GM12878 (cell line): ENCODE data around the gene TSHR. TPM values are rescaled to one million over a fixed set of nuclear protein-coding genes. Genes with fewer than 3 reads are reported as not detected.
A peak's percentile ranks its signal among the peaks of the same experiment; 100 is the strongest.

Experiments
- ATAC-seq: fragments of 200-7000 bp; cut with Tn5 transposase; 3 replicates; pipeline ENCODE4 v1.9.1; 2020; ENCODE audit warnings: mild to moderate bottlenecking, moderate library complexity
- BruUV-seq: library from RNA; stranded (reverse); fragments of 400-500 nt; replicated peaks from 2 replicates; lab custom pipeline; 2021; lab: Mats Ljungman, UMichigan
- CTCF ChIA-PET: fragments of 300-600 bp; sonication (Branson Sonifier 250); formaldehyde crosslinking; extraction: SDS; loops from one replicate; lab custom pipeline; 2021; ENCODE audit warnings: inconsistent platforms; lab: Yijun Ruan, JAX
- POLR2A ChIA-PET: fragments of 350-600 bp; formaldehyde crosslinking; extraction: SDS; loops from one replicate; lab custom pipeline; 2021; ENCODE audit warnings: inconsistent platforms; lab: Charles Lee
- RAD21 ChIA-PET: fragments of 300-600 bp; sonication (Branson Sonifier 250); formaldehyde crosslinking; loops from one replicate; lab custom pipeline; 2023; ENCODE audit warnings: antibody characterized with exemption; ENCODE audit not compliant: unreplicated experiment; lab: Charles Lee
- SMC1A ChIA-PET: fragments of 300-600 bp; sonication (Branson Sonifier 250); formaldehyde crosslinking; loops from one replicate; lab custom pipeline; 2023; ENCODE audit not compliant: unreplicated experiment, uncharacterized antibody; lab: Charles Lee
- DNase-seq: peaks from one replicate; pipeline ENCODE4 v3.0.0-alpha.2; 2011; ENCODE audit warnings: low read depth, low spot score
- FAIRE-seq: peaks from 3 replicates; lab custom pipeline; 2011; peaks lifted over from hg19 to GRCh38; lab: Jason Lieb, UNC
- H2AFZ ChIP-seq: 2 replicates; pipeline ENCODE4 v1.6.0; 2011; ENCODE audit warnings: low read depth, low read length, control low read depth; ENCODE audit not compliant: control insufficient read depth
- H3K27ac ChIP-seq: 2 replicates; pipeline ENCODE4 v1.5.1; 2011; ENCODE audit warnings: control low read depth; ENCODE audit not compliant: control insufficient read depth, insufficient read depth
- H3K27me3 ChIP-seq, 2 experiments: replicated peaks in 1 of 2; 2 replicates each; pipeline versions ENCODE4 v1.6.0 to v1.6.1; 2011; ENCODE audit warnings: low read length in 1 of 2; ENCODE audit not compliant: control insufficient read depth in 2 of 2, insufficient read depth in 2 of 2
- H3K36me3 ChIP-seq, 2 experiments: 2 replicates each; pipeline ENCODE4 v1.5.1; 2011; ENCODE audit warnings: low read length in 1 of 2; ENCODE audit not compliant: control insufficient read depth in 2 of 2, insufficient read depth in 2 of 2
- H3K4me1 ChIP-seq: 2 replicates; pipeline ENCODE4 v1.6.1; 2011; ENCODE audit warnings: mild to moderate bottlenecking, low read length, moderate library complexity, mixed read lengths; ENCODE audit not compliant: control insufficient read depth, insufficient read depth
- H3K4me2 ChIP-seq: 2 replicates; pipeline ENCODE4 v1.6.0; 2011; ENCODE audit warnings: control low read depth; ENCODE audit not compliant: control insufficient read depth, insufficient read depth
- H3K4me3 ChIP-seq: fragments of 200-600 bp; sonication (generic); 2 replicates; pipeline ENCODE4 v1.5.1; 2016
- H3K79me2 ChIP-seq: 2 replicates; pipeline ENCODE4 v1.6.0; 2011; ENCODE audit warnings: low read length; ENCODE audit not compliant: control insufficient read depth, insufficient read depth
- H3K9ac ChIP-seq: 2 replicates; pipeline ENCODE4 v1.8.0; 2011; ENCODE audit warnings: low read length, control low read depth, mixed read lengths; ENCODE audit not compliant: control insufficient read depth, insufficient read depth
- H3K9me3 ChIP-seq: replicated peaks from 3 replicates; pipeline ENCODE4 v1.5.1; 2011; ENCODE audit warnings: mild to moderate bottlenecking, low read length; ENCODE audit not compliant: control insufficient read depth, insufficient read depth
- H4K20me1 ChIP-seq: 2 replicates; pipeline ENCODE4 v1.6.0; 2011; ENCODE audit not compliant: control insufficient read depth, insufficient read depth
- CTCF ChIP-seq, 3 experiments: IDR thresholded peaks in 2 of 3; conservative IDR thresholded peaks in 1 of 3; 2 replicates each; pipeline ENCODE4 v1.5.1; 2011; ENCODE audit warnings: low read depth in 3 of 3, low read length in 3 of 3, mild to moderate bottlenecking in 3 of 3, control low read depth in 2 of 3, moderate library complexity in 2 of 3, inconsistent platforms in 1 of 3, mixed read lengths in 1 of 3; ENCODE audit not compliant: control insufficient read depth in 2 of 3, insufficient read depth in 1 of 3; ENCODE audit errors: extremely low read depth in 1 of 3
- EGR1 ChIP-seq, 2 experiments: IDR thresholded peaks; 1 replicate in 1 of 2; 2 replicates in 1 of 2; pipeline ENCODE4 v1.6.1; 2011 to 2012; ENCODE audit warnings: low read depth in 2 of 2, low read length in 2 of 2, borderline replicate concordance in 1 of 2, mild to moderate bottlenecking in 1 of 2, moderate library complexity in 1 of 2
- KAT2A ChIP-seq: conservative IDR thresholded peaks from 2 replicates; pipeline ENCODE4 v1.6.1; 2011; ENCODE audit warnings: low read depth, low read length; ENCODE audit not compliant: control insufficient read depth
- MEF2A ChIP-seq: IDR thresholded peaks from 2 replicates; pipeline ENCODE4 v1.6.1; 2011; ENCODE audit warnings: low read depth, mild to moderate bottlenecking, low read length, moderate library complexity; ENCODE audit not compliant: insufficient read depth
- NR2C2 ChIP-seq: IDR thresholded peaks from 2 replicates; pipeline ENCODE4 v1.6.1; 2011; ENCODE audit warnings: borderline replicate concordance, low read depth; ENCODE audit not compliant: control insufficient read depth, insufficient read length
- PBX3 ChIP-seq: IDR thresholded peaks from 2 replicates; pipeline ENCODE4 v1.6.1; 2011; ENCODE audit warnings: mild to moderate bottlenecking, low read depth, low read length, moderate library complexity; ENCODE audit not compliant: insufficient replicate concordance
- PML ChIP-seq: IDR thresholded peaks from 2 replicates; pipeline ENCODE4 v1.6.1; 2012; ENCODE audit warnings: low read length, inconsistent platforms
- SMC3 ChIP-seq: IDR thresholded peaks from 2 replicates; pipeline ENCODE4 v1.6.1; 2011; ENCODE audit warnings: low read length, improper control_type of control experiment, borderline replicate concordance
- SPI1 ChIP-seq: IDR thresholded peaks from 2 replicates; pipeline ENCODE4 v1.6.1; 2011; ENCODE audit warnings: low read depth, mild to moderate bottlenecking, low read length, moderate library complexity, borderline replicate concordance; ENCODE audit not compliant: insufficient read depth
- TAF1 ChIP-seq: IDR thresholded peaks from 2 replicates; pipeline ENCODE4 v1.6.1; 2011; ENCODE audit warnings: mild to moderate bottlenecking, low read depth, low read length, borderline replicate concordance
- ZNF622 ChIP-seq: fragments of 450-650 bp; IDR thresholded peaks from 2 replicates; pipeline ENCODE4 v1.6.1; 2017; ENCODE audit warnings: mild to moderate bottlenecking, inconsistent platforms
- WGBS: methylation state at CpG from one replicate; pipeline ENCODE4 v1.1.6; 2016; ENCODE audit warnings: low lambda C conversion rate; ENCODE audit not compliant: insufficient replicate concordance, insufficient coverage; ENCODE audit errors: missing lambda C conversion rate; 5-methylcytosine and 5-hydroxymethylcytosine counted together
- in situ Hi-C: fragments of 300-500 bp; cut with MboI; formaldehyde crosslinking; loops from 9 replicates; pipeline ENCODE4 v1.14.3; 2018; ENCODE audit warnings: mixed read lengths
- intact Hi-C: fragments of 100-400 bp; cut with micrococcal nuclease; formaldehyde crosslinking; loops from one replicate; pipeline ENCODE4 v1.14.2; 2022; ENCODE audit not compliant: unreplicated experiment
- polyA plus RNA-seq, 11 experiments: library from polyadenylated mRNA; depleted of rRNA in 4 of 11; unstranded in 6 of 11; stranded (reverse) in 5 of 11; fragments of >200 nt; fragmentation: Nextera tagmentation in 4 of 11; fragmentation: Illumina TruSeq in 1 of 11; extraction: Ambion mirVana in 4 of 11; extraction: Trizol in 1 of 11; gene quantifications; 1 replicate in 1 of 11; 2 replicates in 10 of 11; pipeline versions ENCODE4 v1.2.1 to v1.2.3, GENCODE V29; 2011 to 2016; ENCODE audit warnings: inconsistent platforms in 2 of 11, missing spikeins in 2 of 11, low read depth in 1 of 11
- total RNA-seq, 4 experiments: library from RNA; depleted of rRNA in 3 of 4; stranded (reverse); fragments of >200 nt in 3 of 4; fragmentation: Illumina TruSeq in 1 of 4; extraction: Trizol in 1 of 4; gene quantifications; 2 replicates each; pipeline versions ENCODE4 v1.2.1 to v1.2.3, GENCODE V29; 2013 to 2021

Gene TSHR
- total and polyA plus RNA-seq, 10 of the 15 experiments (the other 5 are each of a cell fraction or from before 2014, with no cell fraction given) = 0.06 to 0.31 TPM; not detected in 8

GRCh38 chr14:81162941-81163340 lies 207.5 kb downstream of the TSHR start:
- intact Hi-C loops = no loop called here
- Histone ChIP-seq H3K4me3 (no peak overlapping the region), H3K4me1 (no peaks in the 10 kb centered on the region), H3K4me2 (no peak overlapping the region), H3K36me3 (no peaks in the 10 kb centered on the region), H3K9me3 (no peaks in the 10 kb centered on the region), H3K27me3 (no peaks in the 10 kb centered on the region), H3K9ac (no peak overlapping the region), H3K79me2 (no peaks in the 10 kb centered on the region), H4K20me1 (no peaks in the 10 kb centered on the region), H3K27ac (no peak overlapping the region), H2AFZ (no peak overlapping the region)
- ChIA-PET CTCF (interaction anchor here (0.7 to 10.8 kb wide), 16 partner anchors 8 to 312 kb away, joined by 3 to 96 read pairs (median 6); no protein-coding TSS in a partner anchor), POLR2A (no interaction called here), RAD21 (interaction anchor here (1.2 to 3.3 kb wide), 5 partner anchors 16 to 176 kb away, joined by 4 to 25 read pairs (median 5); no protein-coding TSS in a partner anchor), SMC1A (interaction anchor here (0.7 to 4.0 kb wide), 8 partner anchors 9 to 189 kb away, joined by 3 to 27 read pairs (median 4); no protein-coding TSS in a partner anchor)
- peak; percentile 32; the same call in 2 of the 3 replicates for ATAC-seq
- in situ Hi-C loops = loop anchor here (5.0 kb wide), 1 partner anchor 206 kb away; the partner anchor contains the start of gene TSHR
- no TSS peak for BruUV-seq
- DNase-seq = no peak
- no peak for FAIRE-seq
- TF ChIP-seq NR2C2 (no peak), SPI1 (peak; percentile 76)
- WGBS = 49% methylated on average over 3 of the region's 3 CpGs

- Histone ChIP-seq H3K36me3 (no peaks in the 10 kb centered on the region), H2AFZ (no peak overlapping the region; the same call in 1 of the 2 replicates), H3K27ac (no peak overlapping the region), H3K9ac (no peak overlapping the region), H3K4me3 (no peak overlapping the region), H3K79me2 (no peaks in the 10 kb centered on the region), H3K4me1 (0 out of 2 replicates have a peak, but pooled peaks cover 2% of the 10 kb centered on the region), H3K27me3 (no peaks in the 10 kb centered on the region), H3K9me3 (no peaks in the 10 kb centered on the region), H4K20me1 (no peaks in the 10 kb centered on the region), H3K4me2 (no peak overlapping the region)
- peak; percentile 78 for FAIRE-seq
- POLR2A ChIA-PET = interaction anchor here (0.9 kb wide), 1 partner anchor 11 kb away, joined by 3 read pairs; no protein-coding TSS in a partner anchor
- 0% methylated on average over 1 of the region's 1 CpG for WGBS
- ATAC-seq = peak; percentile 97
- intact Hi-C loops = loop anchor here (1.0 kb wide), 2 partner anchors 168 to 210 kb away; no protein-coding TSS in a partner anchor
- RAD21 ChIA-PET = interaction anchor here (0.8 to 3.3 kb wide), 7 partner anchors 11 to 177 kb away, joined by 3 to 25 read pairs (median 4); no protein-coding TSS in a partner anchor
- CTCF ChIA-PET = interaction anchor here (0.7 to 10.8 kb wide), 24 partner anchors 11 to 340 kb away, joined by 3 to 96 read pairs (median 4); no protein-coding TSS in a partner anchor
- DNase-seq = peak; percentile 48
- in situ Hi-C loops = loop anchor here (5.0 kb wide), 1 partner anchor 207 kb away; the partner anchor contains the start of gene TSHR
- no TSS peak for BruUV-seq
- SMC1A ChIA-PET = interaction anchor here (1.1 to 4.0 kb wide), 5 partner anchors 9 to 190 kb away, joined by 3 to 27 read pairs (median 10); no protein-coding TSS in a partner anchor
- peak; percentile 66 for TF ChIP-seq SMC3
- no peak for TF ChIP-seq PML
- no peak for TF ChIP-seq TAF1
- no peak for TF ChIP-seq KAT2A
- no peak for TF ChIP-seq MEF2A
- TF ChIP-seq PBX3 = no peak
- TF ChIP-seq ZNF622 = no peak
- no peak for TF ChIP-seq EGR1 (IDR thresholded peaks at IDR 0.05; ENCODE audit: borderline replicate concordance in 1 of 2, low read depth in 2 of 2, low read length in 2 of 2)
- peak; percentile 77 to 79 (median 77) for TF ChIP-seq CTCF (IDR thresholded peaks at IDR 0.05 in 2 of 3, conservative IDR thresholded peaks at IDR 0.05 in 1 of 3; ENCODE audit: control insufficient read depth in 2 of 3, extremely low read depth in 1 of 3, insufficient read depth in 1 of 3, low read depth in 3 of 3, low read length in 3 of 3)
Measured at GRCh38 chr14:81164167-81164774, 208.8 kb downstream of the TSHR start.
